HAP-1 (cell line): Measurements from ENCODE around the gene MED16.
A peak's percentile ranks its signal among the peaks of the same experiment; 100 is the strongest.
"Not testable (repeated sequence)": the region's sequence is repeated elsewhere in the genome, so short reads cannot be mapped to it uniquely, and the experiment has no call there.

Experiments used
- DNase-seq, 2 experiments: peaks; one replicate each; pipeline ENCODE4 v3.0.0-alpha.2; 2016 to 2020; ENCODE audit warnings: low spot score in 2 of 2
- H3K27me3 ChIP-seq: fragments of 250-450 bp; sonication (Bioruptor Pico); 2 replicates; pipeline ENCODE4 v1.5.1; 2020; ENCODE audit warnings: low read depth, mild to moderate bottlenecking, moderate library complexity
- H3K36me3 ChIP-seq: fragments of 250-450 bp; sonication (Bioruptor Pico); replicated peaks from 2 replicates; pipeline ENCODE4 v1.5.1; 2020; ENCODE audit warnings: mild to moderate bottlenecking
- H3K4me1 ChIP-seq: fragments of 250-450 bp; sonication (Bioruptor Pico); 2 replicates; pipeline ENCODE4 v1.5.1; 2020; ENCODE audit warnings: mild to moderate bottlenecking
- H3K4me3 ChIP-seq: fragments of 250-450 bp; sonication (Bioruptor Pico); 2 replicates; pipeline ENCODE4 v1.5.1; 2020; ENCODE audit warnings: mild to moderate bottlenecking, moderate library complexity
- H3K9me3 ChIP-seq: fragments of 250-450 bp; sonication (Bioruptor Pico); 2 replicates; pipeline ENCODE4 v1.5.1; 2020; ENCODE audit warnings: mild to moderate bottlenecking, moderate library complexity
- in situ Hi-C: fragments of 300-500 bp; cut with MboI; formaldehyde crosslinking; loops from 3 replicates; pipeline ENCODE4 v1.14.3; 2020; ENCODE audit warnings: low sequenced_read_pairs, inconsistent platforms, mixed read lengths

The MED16 gene

DNA sequence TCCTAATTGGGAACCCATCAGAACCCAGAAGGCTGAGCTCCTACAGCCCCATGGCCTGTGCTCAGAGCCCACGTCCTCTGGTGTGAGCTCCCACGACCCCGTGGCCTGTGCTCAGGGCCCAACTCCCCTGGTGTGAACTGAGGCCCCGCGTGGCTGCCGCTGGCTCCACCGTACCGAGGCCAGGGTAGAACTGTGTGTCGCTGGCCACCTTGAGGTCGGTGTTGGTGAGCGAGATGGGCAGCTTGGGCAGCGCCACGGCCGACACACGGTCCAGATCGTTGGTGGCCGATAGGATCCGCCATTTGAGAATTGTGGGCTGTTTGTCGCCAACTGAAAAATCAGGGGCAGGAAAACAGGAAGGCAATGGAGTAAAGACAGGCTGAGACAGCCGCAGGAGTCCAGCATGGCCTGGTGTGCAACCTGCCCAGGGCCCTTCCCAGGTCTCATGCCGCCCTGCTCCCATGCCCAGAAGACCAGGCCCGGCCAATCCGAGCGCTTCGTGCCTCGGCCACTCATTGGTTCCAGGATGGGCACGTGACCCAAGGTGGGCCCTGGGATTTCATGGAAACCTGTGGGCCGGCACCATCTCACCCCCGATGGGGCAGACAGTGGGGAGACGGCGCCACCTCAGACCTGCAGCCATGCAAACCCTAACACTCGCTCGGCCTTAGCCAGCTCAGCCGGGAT lies 11.5 kb downstream of the MED16 start:
- Histone ChIP-seq H3K4me1 (no peaks in the 10 kb centered on the region), H3K27me3 (no peaks in the 10 kb centered on the region), H3K9me3 (no peaks in the 10 kb centered on the region), H3K36me3 (peaks cover 54% of the 10 kb centered on the region), H3K4me3 (no peak overlapping the region)
- no peak for DNase-seq
- in situ Hi-C loops = no loop called here

DNA sequence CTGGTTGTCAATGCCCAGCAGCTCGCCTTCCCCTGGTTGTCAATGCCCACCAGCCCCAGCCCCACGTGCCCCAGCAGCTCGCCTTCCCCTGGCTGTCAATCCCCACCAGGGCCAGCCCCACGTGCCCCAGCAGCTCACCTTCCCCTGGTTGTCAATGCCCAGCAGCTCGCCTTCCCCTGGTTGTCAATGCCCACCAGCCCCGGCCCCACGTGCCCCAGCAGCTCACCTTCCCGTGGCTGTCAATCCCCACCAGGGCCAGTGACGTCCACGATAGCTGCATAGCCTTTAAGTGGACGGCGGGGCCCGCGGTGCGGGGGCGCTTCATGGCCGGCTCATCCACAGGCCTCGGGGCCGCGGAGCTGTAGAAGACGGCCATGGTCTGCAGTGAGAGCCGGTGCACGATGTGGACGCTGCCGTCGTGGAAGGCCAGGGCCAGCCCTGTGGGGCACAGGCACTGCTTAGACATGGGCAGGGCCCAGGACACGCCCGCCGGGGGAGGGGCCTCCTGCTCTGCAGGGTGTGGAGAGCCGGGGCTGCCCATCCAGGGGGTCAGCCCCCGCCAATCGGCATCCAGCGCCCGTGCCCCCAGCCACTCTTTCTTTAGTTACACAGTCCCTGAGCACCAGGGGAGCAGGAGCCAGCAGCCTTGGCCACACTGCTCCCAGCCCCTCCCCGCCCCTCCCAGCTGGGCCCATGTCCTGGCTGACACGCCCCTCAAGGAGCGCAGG lies 13.1 kb downstream of the MED16 start:
- Histone ChIP-seq H3K4me3 (no peak overlapping the region), H3K36me3 (peaks cover 54% of the 10 kb centered on the region), H3K9me3 (no peaks in the 10 kb centered on the region), H3K4me1 (no peaks in the 10 kb centered on the region), H3K27me3 (no peaks in the 10 kb centered on the region)
- in situ Hi-C loops = no loop called here
- no peak for DNase-seq

DNA sequence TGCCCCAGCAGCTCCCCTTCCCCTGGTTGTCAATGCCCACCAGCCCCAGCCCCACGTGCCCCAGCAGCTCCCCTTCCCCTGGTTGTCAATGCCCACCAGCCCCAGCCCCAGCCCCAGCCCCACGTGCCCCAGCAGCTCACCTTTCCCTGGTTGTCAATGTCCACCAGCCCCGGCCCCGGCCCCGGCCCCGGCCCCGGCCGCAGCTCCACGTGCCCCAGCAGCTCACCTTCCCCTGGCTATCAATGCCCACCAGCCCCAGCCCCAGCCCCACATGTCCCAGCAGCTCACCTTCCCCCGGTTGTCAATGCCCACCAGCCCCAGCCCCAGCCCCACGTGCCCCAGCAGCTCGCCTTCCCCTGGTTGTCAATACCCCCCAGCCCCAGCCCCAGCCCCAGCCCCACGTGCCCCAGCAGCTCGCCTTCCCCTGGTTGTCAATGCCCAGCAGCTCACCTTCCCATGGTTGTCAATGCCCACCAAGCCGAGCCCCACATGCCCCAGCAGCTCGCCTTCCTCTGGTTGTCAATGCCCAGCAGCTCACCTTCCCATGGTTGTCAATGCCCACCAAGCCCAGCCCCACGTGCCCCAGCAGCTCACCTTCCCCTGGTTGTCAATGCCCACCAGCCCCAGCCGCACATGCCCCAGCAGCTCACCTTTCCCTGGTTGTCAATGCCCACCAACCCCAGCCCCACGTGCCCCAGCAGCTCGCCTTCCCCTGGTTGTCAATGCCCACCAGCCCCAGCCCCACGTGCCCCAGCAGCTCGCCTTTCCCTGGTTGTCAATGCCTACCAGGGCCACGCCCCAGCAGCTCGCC lies 14.0 kb downstream of the MED16 start:
- H3K4me3 ChIP-seq, H3K4me1 ChIP-seq, H3K9me3 ChIP-seq, in situ Hi-C loops, DNase-seq, H3K27me3 ChIP-seq: not testable (repeated sequence)
- peaks cover 57% of the 10 kb centered on the region for H3K36me3 ChIP-seq

DNA sequence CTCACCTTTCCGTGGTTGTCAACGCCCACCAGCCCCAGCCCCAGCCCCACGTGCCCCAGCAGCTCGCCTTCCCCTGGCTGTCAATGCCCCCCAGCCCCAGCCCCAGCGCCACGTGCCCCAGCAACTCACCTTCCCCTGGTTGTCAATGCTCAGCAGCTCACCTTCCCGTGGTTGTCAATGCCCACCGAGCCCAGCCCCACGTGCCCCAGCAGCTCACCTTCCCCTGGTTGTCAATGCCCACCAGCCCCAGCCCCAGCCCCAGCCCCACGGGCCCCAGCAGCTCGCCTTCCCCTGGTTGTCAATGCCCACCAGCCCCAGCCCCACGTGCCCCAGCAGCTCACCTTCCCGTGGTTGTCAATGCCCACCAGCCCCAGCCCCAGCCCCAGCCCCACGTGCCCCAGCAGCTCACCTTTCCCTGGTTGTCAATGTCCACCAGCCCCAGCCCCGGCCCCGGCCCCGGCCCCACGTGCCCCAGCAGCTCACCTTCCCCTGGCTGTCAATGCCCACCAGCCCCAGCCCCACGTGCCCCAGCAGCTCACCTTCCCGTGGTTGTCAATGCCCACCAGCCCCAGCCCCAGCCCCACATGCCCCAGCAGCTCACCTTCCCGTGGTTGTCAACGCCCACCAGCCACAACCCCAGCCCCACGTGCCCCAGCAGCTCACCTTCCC lies 14.9 kb downstream of the MED16 start:
- H3K4me1 ChIP-seq, DNase-seq, H3K27me3 ChIP-seq, in situ Hi-C loops, H3K9me3 ChIP-seq, H3K4me3 ChIP-seq: not testable (repeated sequence)
- peaks cover 58% of the 10 kb centered on the region for H3K36me3 ChIP-seq

DNA sequence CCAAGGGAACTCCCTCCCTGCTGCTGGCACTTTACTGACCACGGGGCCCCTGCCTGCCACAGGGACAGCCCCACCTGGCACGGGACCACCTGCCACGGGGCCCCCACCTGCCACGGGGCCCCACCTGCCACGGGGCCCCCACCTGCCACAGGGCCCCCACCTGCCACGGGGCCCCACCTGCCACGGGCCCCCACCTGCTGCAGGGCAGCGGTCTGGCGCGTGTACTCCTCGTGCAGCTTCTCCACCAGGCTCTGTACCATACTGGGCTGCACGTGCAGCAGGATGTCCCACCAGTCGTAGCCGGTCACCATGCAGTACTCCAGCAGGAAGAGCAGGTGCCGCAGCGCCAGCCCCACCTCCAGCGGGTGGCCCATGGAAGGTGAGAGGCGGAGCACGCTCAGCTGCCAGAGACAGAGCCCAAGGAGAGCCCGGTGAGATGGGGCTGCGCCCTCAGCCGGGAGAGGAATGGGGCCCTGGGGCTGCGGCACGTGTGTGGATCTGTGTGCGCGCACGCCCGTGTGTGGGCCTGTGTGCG lies 16.1 kb downstream of the MED16 start:
- H3K4me3 ChIP-seq = no peak overlapping the region
- no peaks in the 10 kb centered on the region for H3K9me3 ChIP-seq
- DNase-seq = no peak
- peaks cover 7% of the 10 kb centered on the region for H3K4me1 ChIP-seq
- no peaks in the 10 kb centered on the region for H3K27me3 ChIP-seq
- in situ Hi-C loops = no loop called here
- H3K36me3 ChIP-seq = peaks cover 52% of the 10 kb centered on the region

DNA sequence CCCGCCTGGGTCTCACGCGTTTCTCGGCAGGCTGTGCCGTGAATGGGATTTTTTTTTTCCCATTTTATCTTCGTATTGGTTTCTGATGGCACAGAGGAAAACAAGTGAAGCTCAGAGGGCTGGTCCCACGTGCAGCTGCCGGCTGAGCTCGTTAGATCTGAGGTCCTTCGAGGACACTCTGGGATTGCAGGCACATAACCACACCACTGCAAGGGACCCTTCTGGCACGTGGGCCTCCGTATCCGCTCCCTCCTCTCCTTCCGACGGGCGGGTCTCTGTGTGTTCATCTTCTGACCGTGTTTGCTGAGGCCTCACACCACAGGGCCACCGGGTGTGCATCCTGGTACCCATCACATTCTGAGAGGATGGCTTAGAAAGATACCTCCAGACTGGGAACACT lies 16.9 kb downstream of the MED16 start:
- DNase-seq = no peak
- H3K9me3 ChIP-seq = no peaks in the 10 kb centered on the region
- peaks cover 8% of the 10 kb centered on the region for H3K4me1 ChIP-seq
- peaks cover 49% of the 10 kb centered on the region for H3K36me3 ChIP-seq
- in situ Hi-C loops = no loop called here
- no peak overlapping the region for H3K4me3 ChIP-seq
- H3K27me3 ChIP-seq = no peaks in the 10 kb centered on the region

DNA sequence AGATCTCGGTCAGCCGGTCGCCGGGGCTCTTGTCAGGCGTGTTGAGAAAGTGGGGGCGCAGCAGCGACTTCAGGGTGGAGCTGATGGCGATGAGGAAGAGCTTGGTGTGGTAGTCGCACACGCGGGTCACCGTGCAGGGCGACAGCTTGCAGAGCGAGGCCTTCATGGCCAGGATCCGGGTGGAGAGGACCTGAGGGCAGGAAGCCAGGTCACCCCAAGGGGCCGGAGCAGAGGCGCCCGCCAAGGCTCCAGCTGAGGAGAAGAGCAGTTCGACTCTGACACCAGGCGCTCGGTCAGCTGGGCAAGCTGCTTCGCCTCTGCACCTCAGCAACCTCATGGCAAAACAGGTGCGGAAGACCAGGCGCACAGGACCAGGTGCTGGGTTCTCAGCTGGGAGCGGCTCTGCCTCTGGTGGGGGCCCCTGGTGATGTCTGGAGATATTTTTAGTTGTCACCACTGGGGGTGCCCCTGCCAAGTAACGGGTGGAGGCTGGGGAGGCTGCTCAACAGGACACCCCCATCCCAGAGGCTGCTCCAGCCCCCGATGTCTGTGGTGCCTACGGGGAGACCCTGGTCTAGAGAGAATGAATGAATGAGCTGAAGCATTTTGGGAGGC lies 17.6 kb downstream of the MED16 start:
- in situ Hi-C loops = no loop called here

DNA sequence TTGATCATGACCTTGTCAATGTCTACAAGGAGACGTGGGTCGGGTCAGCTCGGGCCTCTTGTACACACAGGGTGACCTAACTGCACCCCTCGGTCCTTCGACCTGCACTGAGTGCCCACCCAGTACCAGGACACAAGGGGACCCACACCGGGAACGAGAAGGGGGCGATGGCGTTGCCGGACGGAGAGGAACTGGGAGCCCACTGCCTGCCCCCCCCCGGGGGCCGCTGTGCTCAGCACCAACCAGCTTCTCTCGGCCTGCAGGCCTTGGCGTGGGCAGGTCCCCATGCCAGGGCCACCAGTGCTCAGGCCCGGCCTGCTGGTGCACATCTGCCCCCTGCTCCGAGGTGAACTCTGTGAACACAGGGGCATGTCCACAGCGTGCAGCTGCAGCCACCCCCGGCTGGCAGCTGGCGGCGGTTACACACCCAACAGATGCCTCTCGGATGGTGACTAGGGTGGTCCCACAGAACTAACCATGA lies 19.4 kb downstream of the MED16 start:
- peaks cover 8% of the 10 kb centered on the region for H3K4me1 ChIP-seq
- no peak for DNase-seq
- no peak overlapping the region for H3K4me3 ChIP-seq
- no peaks in the 10 kb centered on the region for H3K9me3 ChIP-seq
- in situ Hi-C loops = no loop called here
- H3K36me3 ChIP-seq = peaks cover 65% of the 10 kb centered on the region
- H3K27me3 ChIP-seq = no peaks in the 10 kb centered on the region

More for the DNA sequence above, 17.6 kb downstream of the MED16 start:
- Histone ChIP-seq H3K4me1 (peaks cover 8% of the 10 kb centered on the region), H3K27me3 (no peaks in the 10 kb centered on the region), H3K4me3 (no peak overlapping the region), H3K9me3 (no peaks in the 10 kb centered on the region), H3K36me3 (peaks cover 50% of the 10 kb centered on the region)
- no peak for DNase-seq

DNA sequence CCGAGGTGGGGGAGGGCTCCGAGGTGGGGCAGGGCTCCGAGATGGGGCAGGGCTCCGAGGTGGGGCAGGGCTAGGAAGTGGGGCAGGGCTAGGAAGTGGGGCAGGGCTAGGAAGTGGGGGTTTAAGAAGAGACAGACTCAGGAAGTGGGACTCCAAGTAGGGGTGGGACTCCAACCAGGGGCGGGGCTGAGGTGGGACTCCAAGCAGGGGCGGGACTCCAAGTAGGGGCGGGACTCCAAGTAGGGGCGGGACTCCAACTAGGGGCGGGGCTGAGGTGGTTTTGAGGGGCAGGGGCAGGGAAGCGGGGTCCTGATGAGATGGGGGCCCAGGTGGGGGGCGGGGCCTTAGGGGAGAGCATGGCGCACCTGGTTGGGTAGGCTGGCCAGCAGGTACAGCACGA lies 19.9 kb downstream of the MED16 start:
- in situ Hi-C loops = no loop called here
- DNase-seq = peak in 1 of 2 experiments; percentile 78
- Histone ChIP-seq H3K4me1 (peaks cover 8% of the 10 kb centered on the region), H3K27me3 (no peaks in the 10 kb centered on the region), H3K9me3 (no peaks in the 10 kb centered on the region), H3K4me3 (no peak overlapping the region), H3K36me3 (peaks cover 70% of the 10 kb centered on the region)

DNA sequence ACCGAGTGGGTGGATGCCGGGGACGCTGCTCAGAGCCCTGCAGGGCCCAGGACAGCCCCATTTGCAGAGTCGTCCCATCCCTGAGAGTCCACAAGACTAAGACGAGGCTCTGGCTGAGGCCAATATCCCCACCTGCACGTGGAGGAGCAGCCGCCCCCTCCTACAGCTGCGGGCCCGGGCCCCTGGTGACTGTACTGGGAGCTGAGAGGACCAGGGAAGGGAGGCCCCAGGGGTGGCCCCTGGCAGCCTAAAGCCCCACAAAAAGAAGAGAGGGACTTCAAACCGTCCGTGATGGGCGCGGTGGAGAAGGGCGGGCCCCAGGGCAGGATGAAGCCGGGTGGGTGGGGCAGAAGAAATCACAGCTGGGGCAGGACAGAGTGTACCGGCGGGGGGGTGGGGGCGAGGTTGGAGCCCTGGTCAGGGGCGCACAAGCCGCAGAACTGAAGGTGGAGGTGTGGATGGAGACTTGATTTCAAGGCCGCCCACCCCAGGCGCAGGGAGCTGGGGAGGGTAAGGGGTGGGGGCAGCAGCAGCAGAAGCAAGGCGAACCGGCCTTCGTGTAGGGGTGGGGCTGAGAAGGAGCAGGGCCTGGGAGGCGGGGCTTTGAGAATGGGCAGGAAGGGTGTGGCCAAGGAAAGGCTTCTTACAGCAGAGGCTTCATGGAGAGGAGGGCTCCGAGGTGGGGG lies 20.6 kb downstream of the MED16 start:
- Histone ChIP-seq H3K27me3 (no peaks in the 10 kb centered on the region), H3K36me3 (peaks cover 77% of the 10 kb centered on the region), H3K9me3 (no peaks in the 10 kb centered on the region), H3K4me3 (no peak overlapping the region), H3K4me1 (peaks cover 8% of the 10 kb centered on the region)
- in situ Hi-C loops = no loop called here
- DNase-seq = peak; percentile 82 to 94

DNA sequence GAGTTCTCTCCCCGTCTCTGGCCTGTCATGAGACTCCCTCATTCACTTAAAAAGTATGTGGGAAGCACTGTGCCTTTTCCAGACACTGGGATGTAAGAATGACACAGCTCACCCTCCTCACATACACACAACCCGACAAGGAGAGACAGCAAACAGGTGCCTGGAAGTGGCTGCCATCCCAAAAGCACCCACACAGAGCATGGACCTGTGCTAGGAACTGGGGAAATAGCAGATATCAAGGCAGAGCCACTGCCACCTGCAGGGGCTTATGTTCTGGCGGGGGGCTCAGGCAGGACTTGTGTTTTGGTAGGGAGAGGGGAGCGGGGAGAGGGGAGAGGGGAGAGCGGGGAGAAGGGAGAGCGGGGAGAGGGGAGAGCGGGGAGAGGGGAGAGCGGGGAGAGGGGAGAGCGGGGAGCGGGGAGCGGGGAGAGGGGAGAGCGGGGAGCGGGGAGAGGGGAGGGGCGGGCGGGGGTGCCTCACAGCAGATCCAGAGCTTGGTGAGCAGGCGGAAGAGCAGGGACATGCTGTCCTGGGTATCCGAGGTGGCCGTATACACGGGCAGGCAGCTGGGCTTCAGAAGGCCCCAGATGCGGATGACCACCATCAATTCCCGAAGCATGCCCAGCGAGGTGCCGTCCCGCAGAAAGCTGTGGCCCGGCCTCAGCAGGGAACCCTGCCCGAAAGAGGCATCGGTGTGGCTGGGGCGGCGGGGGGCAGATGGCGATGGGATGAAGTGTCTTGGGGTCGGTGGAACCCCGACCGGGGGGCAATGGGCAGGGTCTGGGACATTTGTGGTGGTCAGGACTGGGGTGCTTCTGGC lies 21.3 kb downstream of the MED16 start:
- Histone ChIP-seq H3K4me3 (no peak overlapping the region), H3K9me3 (no peaks in the 10 kb centered on the region), H3K36me3 (peaks cover 73% of the 10 kb centered on the region), H3K4me1 (peaks cover 8% of the 10 kb centered on the region), H3K27me3 (no peaks in the 10 kb centered on the region)
- DNase-seq = peak in 1 of 2 experiments; percentile 41
- in situ Hi-C loops = no loop called here

DNA sequence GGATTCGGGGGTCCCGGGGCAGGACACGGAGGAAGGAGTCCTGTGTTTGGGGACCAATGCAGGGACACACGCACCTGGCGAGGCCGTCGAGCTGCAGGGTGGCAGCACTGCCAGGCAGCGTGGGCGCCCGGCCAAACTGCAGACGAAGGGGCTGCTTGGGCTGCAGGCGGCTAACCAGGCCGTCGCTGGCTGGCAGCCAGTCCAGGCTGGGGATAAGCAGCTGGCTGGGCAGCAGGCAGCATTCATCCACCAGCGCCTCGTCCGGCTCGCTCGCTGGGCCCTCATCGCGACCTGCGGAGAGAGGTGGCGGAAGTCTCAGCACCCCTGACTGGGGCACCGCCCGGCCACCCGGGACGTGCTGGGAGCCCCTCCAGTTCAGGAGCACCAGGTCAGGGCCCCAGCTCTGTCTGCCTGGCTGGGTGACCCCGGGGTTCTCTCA lies 22.0 kb downstream of the MED16 start:
- H3K9me3 ChIP-seq = no peaks in the 10 kb centered on the region
- peaks cover 8% of the 10 kb centered on the region for H3K4me1 ChIP-seq
- no peaks in the 10 kb centered on the region for H3K27me3 ChIP-seq
- in situ Hi-C loops = no loop called here
- no peak for DNase-seq
- H3K36me3 ChIP-seq = peaks cover 67% of the 10 kb centered on the region
- no peak overlapping the region for H3K4me3 ChIP-seq
